ENCODE measurements around the gene SVIL. TPM values are rescaled to one million over a fixed set of nuclear protein-coding genes. Genes with fewer than 3 reads are reported as not detected.
"Not testable (repeated sequence)": the region's sequence is repeated elsewhere in the genome, so short reads cannot be mapped to it uniquely, and the experiment has no call there.

Gene SVIL
- total and polyA plus RNA-seq, 8 donors, result 8.6 to 53.8 (median 20.4) TPM

- no peaks in the 10 kb centered on the region for H3K4me1 ChIP-seq
- intact Hi-C loops (cut with DNase I), result no loop called here
- DNase-seq (no peak), FAIRE-seq (no peak), ATAC-seq (no peak)
- H3K4me3 ChIP-seq, result no peak overlapping the region
- no peaks in the 10 kb centered on the region for H3K36me3 ChIP-seq
- TF ChIP-seq, protein P1, sequence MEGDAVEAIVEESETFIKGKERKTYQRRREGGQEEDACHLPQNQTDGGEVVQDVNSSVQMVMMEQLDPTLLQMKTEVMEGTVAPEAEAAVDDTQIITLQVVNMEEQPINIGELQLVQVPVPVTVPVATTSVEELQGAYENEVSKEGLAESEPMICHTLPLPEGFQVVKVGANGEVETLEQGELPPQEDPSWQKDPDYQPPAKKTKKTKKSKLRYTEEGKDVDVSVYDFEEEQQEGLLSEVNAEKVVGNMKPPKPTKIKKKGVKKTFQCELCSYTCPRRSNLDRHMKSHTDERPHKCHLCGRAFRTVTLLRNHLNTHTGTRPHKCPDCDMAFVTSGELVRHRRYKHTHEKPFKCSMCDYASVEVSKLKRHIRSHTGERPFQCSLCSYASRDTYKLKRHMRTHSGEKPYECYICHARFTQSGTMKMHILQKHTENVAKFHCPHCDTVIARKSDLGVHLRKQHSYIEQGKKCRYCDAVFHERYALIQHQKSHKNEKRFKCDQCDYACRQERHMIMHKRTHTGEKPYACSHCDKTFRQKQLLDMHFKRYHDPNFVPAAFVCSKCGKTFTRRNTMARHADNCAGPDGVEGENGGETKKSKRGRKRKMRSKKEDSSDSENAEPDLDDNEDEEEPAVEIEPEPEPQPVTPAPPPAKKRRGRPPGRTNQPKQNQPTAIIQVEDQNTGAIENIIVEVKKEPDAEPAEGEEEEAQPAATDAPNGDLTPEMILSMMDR (IDR thresholded peaks at IDR 0.05), result no peak
- H3K27ac ChIP-seq, result no peak overlapping the region
- no peaks in the 10 kb centered on the region for H3K9me3 ChIP-seq
- 95 to 97% methylated on average over 3 of the region's 3 CpGs for WGBS, 2 donors
- H3K27me3 ChIP-seq, result no peaks in the 10 kb centered on the region
These were observed 25.1 kb downstream of the SVIL start for GRCh38 chr10:29609696-29610095.

DNA sequence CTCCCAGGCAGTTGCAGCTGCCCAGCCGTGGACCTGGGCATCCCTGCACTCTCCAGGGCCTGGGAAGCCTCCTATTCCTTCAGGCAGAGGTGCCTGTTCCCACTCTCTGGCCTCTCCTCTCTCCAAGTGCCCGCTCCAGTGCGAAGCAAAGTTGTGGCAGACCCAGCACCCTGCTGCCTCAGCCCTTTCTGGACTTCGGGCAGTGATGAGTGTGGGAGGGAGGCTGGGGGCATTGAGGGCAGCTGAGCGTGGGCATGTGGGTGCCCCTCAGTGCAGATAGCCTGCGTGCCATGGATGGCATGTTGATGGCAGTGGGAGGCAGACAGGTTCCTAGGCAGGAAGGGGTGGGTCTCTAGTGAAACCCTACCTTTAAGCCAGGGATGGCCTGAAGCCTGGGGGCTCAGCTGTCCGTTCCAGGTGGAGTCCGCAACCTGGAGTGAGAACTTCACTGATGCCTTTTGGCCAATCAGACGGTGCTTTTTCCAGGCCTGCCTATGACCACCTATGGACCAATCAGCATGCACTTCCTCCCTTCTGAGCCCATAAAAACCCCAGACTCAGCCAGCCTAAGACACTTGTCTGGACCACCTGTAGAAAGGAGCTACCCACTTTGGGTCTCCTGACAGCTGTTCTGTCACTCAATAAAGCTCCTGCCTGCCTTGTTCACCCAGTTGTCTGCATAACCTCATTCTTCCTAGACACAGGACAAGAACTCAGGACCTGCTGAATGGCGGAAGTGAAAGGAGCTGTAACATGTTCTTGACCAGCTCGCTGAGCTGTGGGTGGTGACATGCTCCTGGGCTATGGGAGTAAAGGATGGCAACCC is 26.1 kb downstream of the SVIL start:
- no peaks in the 10 kb centered on the region for H3K9me3 ChIP-seq
- DNase-seq (no peak), FAIRE-seq (no peak), ATAC-seq (no peak)
- H3K27me3 ChIP-seq, result no peaks in the 10 kb centered on the region
- 88 to 91% methylated on average over 10 to 11 of the region's 11 CpGs for WGBS, 2 donors
- H3K4me3 ChIP-seq, result no peak overlapping the region
- H3K27ac ChIP-seq, result no peak overlapping the region
- H3K4me1 ChIP-seq, result no peaks in the 10 kb centered on the region
- TF ChIP-seq, protein P1 (IDR thresholded peaks at IDR 0.05), result no peak
- intact Hi-C loops (cut with DNase I), result no loop called here
- H3K36me3 ChIP-seq, result no peaks in the 10 kb centered on the region

GRCh38 chr10:29608062-29608461 is 26.7 kb downstream of the SVIL start:
- Histone ChIP-seq H3K27me3 (no peaks in the 10 kb centered on the region), H3K9me3 (no peaks in the 10 kb centered on the region), H3K4me3 (no peak overlapping the region), H3K27ac (no peak overlapping the region), H3K36me3 (no peaks in the 10 kb centered on the region), H3K4me1 (no peaks in the 10 kb centered on the region)
- WGBS, 2 donors, result 72 to 77% methylated on average over 4 of the region's 4 CpGs
- intact Hi-C loops (cut with DNase I), result no loop called here
- FAIRE-seq (no peak), ATAC-seq (no peak), DNase-seq (no peak)
- TF ChIP-seq, protein P1 (IDR thresholded peaks at IDR 0.05), result no peak

- 90% methylated on average over 4 of the region's 4 CpGs for WGBS, 2 donors
- no peak for FAIRE-seq
These were observed 27.2 kb downstream of the SVIL start for GRCh38 chr10:29607576-29607975.

DNA sequence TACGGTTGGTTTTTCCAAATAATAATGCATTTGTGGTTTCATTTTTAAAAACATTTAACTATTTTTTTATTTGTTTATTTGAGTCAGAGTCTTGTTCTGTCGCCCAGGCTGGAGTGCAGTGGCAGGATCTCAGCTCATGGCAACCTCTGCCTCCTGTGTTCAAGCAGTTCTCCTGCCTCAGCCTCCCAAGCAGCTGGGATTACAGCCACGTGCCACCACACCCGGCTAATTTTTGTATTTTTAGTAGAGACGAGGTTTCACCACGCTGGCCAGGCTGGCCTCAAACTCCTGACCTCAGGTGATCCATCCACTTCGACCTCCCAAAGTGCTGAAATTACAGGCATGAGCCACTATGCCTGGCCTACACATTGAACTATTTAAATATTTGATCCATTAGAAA is 28.1 kb downstream of the SVIL start:
- H3K4me1 ChIP-seq; H3K36me3 ChIP-seq; H3K9me3 ChIP-seq; intact Hi-C loops (cut with DNase I); H3K27ac ChIP-seq; H3K4me3 ChIP-seq; FAIRE-seq; ATAC-seq; H3K27me3 ChIP-seq; DNase-seq: not testable (repeated sequence)
- 76 to 77% methylated on average over 7 of the region's 7 CpGs for WGBS, 2 donors

More at GRCh38 chr10:29607576-29607975, 27.2 kb downstream of the SVIL start:
- Histone ChIP-seq H3K9me3 (no peaks in the 10 kb centered on the region), H3K4me1 (no peaks in the 10 kb centered on the region), H3K27me3 (no peaks in the 10 kb centered on the region), H3K27ac (no peak overlapping the region), H3K4me3 (no peak overlapping the region), H3K36me3 (no peaks in the 10 kb centered on the region)
- ATAC-seq (no peak), DNase-seq (no peak)
- TF ChIP-seq, protein P1 (IDR thresholded peaks at IDR 0.05), result no peak
- intact Hi-C loops (cut with DNase I), result no loop called here

Measured in pancreas (tissue), 10 donors.